ENCODE data around the gene MGAT1.
A peak's percentile ranks its signal among the peaks of the same experiment; 100 is the strongest.

- TF ChIP-seq POLR2AphosphoS5 (IDR thresholded peaks at IDR 0.05; ENCODE audit: low read depth) (peak; percentile 82), CTCF (conservative IDR thresholded peaks at IDR 0.05; ENCODE audit: low read depth in 2 of 2) (no peak), STAT1 (IDR thresholded peaks at IDR 0.05; ENCODE audit: unreplicated experiment) (no peak), JUNB (IDR thresholded peaks at IDR 0.05; ENCODE audit: unreplicated experiment) (no peak), REST (IDR thresholded peaks at IDR 0.05; ENCODE audit: unreplicated experiment) (no peak), EZH2 (IDR thresholded peaks at IDR 0.05; ENCODE audit: low read depth, unreplicated experiment) (no peak), EZH2phosphoT487 (IDR thresholded peaks at IDR 0.05; ENCODE audit: unreplicated experiment) (no peak), ZNF462 (CRISPR knock-in tag; IDR thresholded peaks at IDR 0.05) (no peak), ETS1 (IDR thresholded peaks at IDR 0.05) (no peak), CREB1 (CRISPR knock-in tag; IDR thresholded peaks at IDR 0.05; ENCODE audit: low read depth) (no peak; the same call in 1 of the 2 replicates), NANOG (IDR thresholded peaks at IDR 0.05; ENCODE audit: borderline replicate concordance) (no peak), ZNF331 (CRISPR knock-in tag; IDR thresholded peaks at IDR 0.05; ENCODE audit: low read depth) (no peak), ZNF114 (CRISPR knock-in tag; IDR thresholded peaks at IDR 0.05) (no peak)
These were observed 7.8 kb upstream of the MGAT1 start for GRCh38 chr5:180810210-180810958.
